ENCODE measurements around the gene BRINP3.
"Not testable (repeated sequence)": the region's sequence is repeated elsewhere in the genome, so short reads cannot be mapped to it uniquely, and the experiment has no call there.

BRINP3 gene

DNA sequence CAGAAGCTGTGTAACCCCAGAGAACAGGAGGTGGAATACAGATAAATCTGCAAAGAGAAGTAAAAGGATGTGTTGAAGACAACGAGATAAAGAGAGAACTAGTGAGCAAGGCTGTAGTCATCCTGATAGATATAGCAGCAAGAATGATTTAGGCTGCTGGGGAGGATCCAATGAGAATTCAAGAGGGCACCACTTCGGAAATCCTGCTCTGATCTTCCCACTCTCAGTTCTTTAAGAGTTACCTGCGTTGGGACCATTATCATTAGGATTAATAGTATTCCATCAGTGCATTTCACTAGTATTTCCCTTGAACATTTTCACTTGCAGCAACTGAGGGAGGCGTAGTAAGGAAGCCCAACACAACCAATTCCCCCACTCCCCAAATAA, at the start of gene BRINP3:
Gene BRINP3, minus strand, starts transcription at position 103 of the 387 bp plus-strand sequence.
- no peaks in the 10 kb centered on the region for H3K9me3 ChIP-seq (ENCODE audit: low read length)
- no peak within 1 kb of the TSS for H2AFZ ChIP-seq (ENCODE audit: low read length)
- no peak within 1 kb of the TSS for H3K4me2 ChIP-seq (ENCODE audit: low read length)
- H3K4me1 ChIP-seq (ENCODE audit: insufficient read depth, low read length, severe bottlenecking) = no peaks in the 10 kb centered on the region
- H3K4me3 ChIP-seq (ENCODE audit: low read depth, low read length, poor library complexity, severe bottlenecking) = no peak within 1 kb of the TSS
- H4K20me1 ChIP-seq (ENCODE audit: insufficient read depth, low read length) = no peaks in the 10 kb centered on the region
- H3K36me3 ChIP-seq (ENCODE audit: insufficient read depth, low read length) = no peaks in the 10 kb centered on the region
- no peak within 1 kb of the TSS for H3K27ac ChIP-seq (ENCODE audit: low read depth, low read length, poor library complexity, severe bottlenecking)
- no peaks in the 10 kb centered on the region for H3K9me2 ChIP-seq (ENCODE audit: low read depth, low read length)
- H3F3A ChIP-seq (ENCODE audit: insufficient read depth, low read length) = no peaks in the 10 kb centered on the region
- H3K9ac ChIP-seq (ENCODE audit: low read length) = no peak within 1 kb of the TSS
- H3K79me2 ChIP-seq (ENCODE audit: insufficient read depth, low read length) = no peaks in the 10 kb centered on the region
- no peaks in the 10 kb centered on the region for H3K27me3 ChIP-seq (ENCODE audit: insufficient read depth, low read length)
- TF ChIP-seq EZH2 (IDR thresholded peaks at IDR 0.05; ENCODE audit: borderline replicate concordance, low read length) = no peak
- TF ChIP-seq, protein P1, sequence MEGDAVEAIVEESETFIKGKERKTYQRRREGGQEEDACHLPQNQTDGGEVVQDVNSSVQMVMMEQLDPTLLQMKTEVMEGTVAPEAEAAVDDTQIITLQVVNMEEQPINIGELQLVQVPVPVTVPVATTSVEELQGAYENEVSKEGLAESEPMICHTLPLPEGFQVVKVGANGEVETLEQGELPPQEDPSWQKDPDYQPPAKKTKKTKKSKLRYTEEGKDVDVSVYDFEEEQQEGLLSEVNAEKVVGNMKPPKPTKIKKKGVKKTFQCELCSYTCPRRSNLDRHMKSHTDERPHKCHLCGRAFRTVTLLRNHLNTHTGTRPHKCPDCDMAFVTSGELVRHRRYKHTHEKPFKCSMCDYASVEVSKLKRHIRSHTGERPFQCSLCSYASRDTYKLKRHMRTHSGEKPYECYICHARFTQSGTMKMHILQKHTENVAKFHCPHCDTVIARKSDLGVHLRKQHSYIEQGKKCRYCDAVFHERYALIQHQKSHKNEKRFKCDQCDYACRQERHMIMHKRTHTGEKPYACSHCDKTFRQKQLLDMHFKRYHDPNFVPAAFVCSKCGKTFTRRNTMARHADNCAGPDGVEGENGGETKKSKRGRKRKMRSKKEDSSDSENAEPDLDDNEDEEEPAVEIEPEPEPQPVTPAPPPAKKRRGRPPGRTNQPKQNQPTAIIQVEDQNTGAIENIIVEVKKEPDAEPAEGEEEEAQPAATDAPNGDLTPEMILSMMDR (IDR thresholded peaks at IDR 0.05; ENCODE audit: low read length) = no peak

DNA sequence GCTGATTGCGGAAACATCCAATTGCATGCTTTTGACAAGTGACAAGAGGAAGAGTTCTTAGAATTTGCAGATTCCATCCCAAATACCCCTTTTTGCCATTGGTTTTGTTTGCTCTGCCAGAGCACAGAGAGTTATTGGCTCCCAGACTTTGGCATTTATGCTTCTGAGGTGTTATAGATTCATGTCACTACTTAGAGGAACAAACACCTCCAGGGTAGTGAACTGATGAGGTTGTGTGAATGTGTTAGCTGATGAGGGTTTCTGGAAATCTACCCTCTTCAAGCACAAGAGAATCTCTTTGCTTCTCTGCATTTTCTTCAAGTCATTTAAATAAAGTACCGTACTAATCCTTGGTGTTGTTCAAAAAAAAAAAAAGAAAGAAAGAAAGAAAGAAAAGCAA, 33.9 kb upstream of the BRINP3 start:
- Histone ChIP-seq H3K27me3 (ENCODE audit: insufficient read depth, low read length) (no peaks in the 10 kb centered on the region), H3K36me3 (ENCODE audit: insufficient read depth, low read length) (no peaks in the 10 kb centered on the region), H2AFZ (ENCODE audit: low read length) (no peak overlapping the region), H3K4me1 (ENCODE audit: insufficient read depth, low read length, severe bottlenecking) (no peaks in the 10 kb centered on the region), H3K4me3 (ENCODE audit: low read depth, low read length, poor library complexity, severe bottlenecking) (no peak overlapping the region), H3K27ac (ENCODE audit: low read depth, low read length, poor library complexity, severe bottlenecking) (no peak overlapping the region), H4K20me1 (ENCODE audit: insufficient read depth, low read length) (no peaks in the 10 kb centered on the region), H3K9ac (ENCODE audit: low read length) (no peak overlapping the region), H3K79me2 (ENCODE audit: insufficient read depth, low read length) (no peaks in the 10 kb centered on the region), H3K9me2 (ENCODE audit: low read depth, low read length) (no peaks in the 10 kb centered on the region), H3K4me2 (ENCODE audit: low read length) (no peak overlapping the region), H3F3A (ENCODE audit: insufficient read depth, low read length) (no peaks in the 10 kb centered on the region), H3K9me3 (ENCODE audit: low read length) (no peaks in the 10 kb centered on the region)
- TF ChIP-seq, protein P1 (IDR thresholded peaks at IDR 0.05; ENCODE audit: low read length) = no peak
- TF ChIP-seq EZH2 (IDR thresholded peaks at IDR 0.05; ENCODE audit: borderline replicate concordance, low read length) = no peak

DNA sequence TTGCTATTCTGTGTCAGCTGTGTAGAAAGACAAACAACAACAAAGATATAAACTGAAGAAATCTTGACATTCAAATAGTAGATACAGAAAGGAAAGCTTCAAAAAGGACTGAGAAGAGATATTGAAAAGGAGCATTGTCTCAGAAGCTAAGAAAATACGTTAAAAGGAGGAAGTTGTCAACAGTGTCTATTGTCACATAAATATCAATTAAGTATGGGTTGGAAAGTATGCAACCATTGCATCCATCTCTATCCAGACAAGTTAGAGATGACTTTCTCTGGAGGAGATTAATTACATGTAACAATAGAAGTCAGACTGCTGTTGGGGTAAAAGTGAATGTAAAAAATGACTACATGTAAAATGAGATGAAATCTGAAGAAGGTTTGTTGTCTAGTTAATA, 29.7 kb upstream of the BRINP3 start:
- H3K9me2 ChIP-seq (ENCODE audit: low read depth, low read length) = no peaks in the 10 kb centered on the region
- no peaks in the 10 kb centered on the region for H3K9me3 ChIP-seq (ENCODE audit: low read length)
- no peaks in the 10 kb centered on the region for H4K20me1 ChIP-seq (ENCODE audit: insufficient read depth, low read length)
- H3F3A ChIP-seq (ENCODE audit: insufficient read depth, low read length) = no peaks in the 10 kb centered on the region
- no peaks in the 10 kb centered on the region for H3K79me2 ChIP-seq (ENCODE audit: insufficient read depth, low read length)
- no peak overlapping the region for H3K4me3 ChIP-seq (ENCODE audit: low read depth, low read length, poor library complexity, severe bottlenecking)
- no peak overlapping the region for H3K9ac ChIP-seq (ENCODE audit: low read length)
- no peaks in the 10 kb centered on the region for H3K27me3 ChIP-seq (ENCODE audit: insufficient read depth, low read length)
- H3K27ac ChIP-seq (ENCODE audit: low read depth, low read length, poor library complexity, severe bottlenecking) = no peak overlapping the region
- H3K4me2 ChIP-seq (ENCODE audit: low read length) = no peak overlapping the region
- H3K36me3 ChIP-seq (ENCODE audit: insufficient read depth, low read length) = no peaks in the 10 kb centered on the region
- no peak overlapping the region for H2AFZ ChIP-seq (ENCODE audit: low read length)
- H3K4me1 ChIP-seq (ENCODE audit: insufficient read depth, low read length, severe bottlenecking) = no peaks in the 10 kb centered on the region
- no peak for TF ChIP-seq EZH2 (IDR thresholded peaks at IDR 0.05; ENCODE audit: borderline replicate concordance, low read length)
- TF ChIP-seq, protein P1 (IDR thresholded peaks at IDR 0.05; ENCODE audit: low read length) = no peak

DNA sequence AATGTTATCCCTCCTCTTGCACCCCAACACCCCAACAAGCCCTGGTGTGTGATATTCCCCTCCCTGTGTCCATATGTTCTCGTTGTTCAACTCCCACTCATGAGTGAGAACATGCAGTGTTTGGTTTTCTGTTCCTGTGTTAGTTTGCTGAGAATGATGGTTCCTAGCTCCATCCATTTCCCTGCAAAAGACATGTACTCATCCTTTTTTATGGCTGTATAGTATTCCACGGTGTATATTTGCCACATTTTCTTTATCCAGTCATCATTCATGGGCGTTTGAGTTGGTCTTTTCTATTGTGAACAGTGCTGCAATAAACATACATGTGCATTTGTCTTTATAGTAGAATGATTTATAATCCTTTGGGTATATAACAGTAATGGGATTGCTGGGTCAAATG, 26.9 kb upstream of the BRINP3 start:
- not testable (repeated sequence) for H3K4me2 ChIP-seq (ENCODE audit: low read length); H3K27me3 ChIP-seq (ENCODE audit: insufficient read depth, low read length); H3K4me1 ChIP-seq (ENCODE audit: insufficient read depth, low read length, severe bottlenecking); H3K9me3 ChIP-seq (ENCODE audit: low read length); H3K9me2 ChIP-seq (ENCODE audit: low read depth, low read length); H3K79me2 ChIP-seq (ENCODE audit: insufficient read depth, low read length); H4K20me1 ChIP-seq (ENCODE audit: insufficient read depth, low read length); H3F3A ChIP-seq (ENCODE audit: insufficient read depth, low read length); H2AFZ ChIP-seq (ENCODE audit: low read length); H3K36me3 ChIP-seq (ENCODE audit: insufficient read depth, low read length); H3K27ac ChIP-seq (ENCODE audit: low read depth, low read length, poor library complexity, severe bottlenecking); H3K9ac ChIP-seq (ENCODE audit: low read length); H3K4me3 ChIP-seq (ENCODE audit: low read depth, low read length, poor library complexity, severe bottlenecking)
